ENCODE measurements around the gene LATS2. TPM values are rescaled to one million over a fixed set of nuclear protein-coding genes. Genes with fewer than 3 reads are reported as not detected.

Gene LATS2
- total and polyA plus RNA-seq, 12 donors = 9.7 to 46.1 (median 25.2) TPM

GRCh38 chr13:21047087-21047486, 14.3 kb downstream of the LATS2 start:
- 90% methylated on average over 9 of the region's 9 CpGs for WGBS, 2 donors
- ATAC-seq = peak in 3 of 8 donors; percentile 14 to 23 (median 16)
- DNase-seq = no peak
- no peak for TF ChIP-seq CTCF (IDR thresholded peaks at IDR 0.05)
- peaks cover 8 to 95% (median 67%) of the 10 kb centered on the region in 9 donors for H3K4me1 ChIP-seq
- peaks cover 0 to 40% (median 0%) of the 10 kb centered on the region in 9 donors for H3K36me3 ChIP-seq
- H3K27me3 ChIP-seq = no peaks in the 10 kb centered on the region
- H3K4me3 ChIP-seq = no peak overlapping the region
- intact Hi-C loops (cut with DNase I) = no loop called here
- H3K27ac ChIP-seq = peak overlapping the region in 5 of 10 donors; percentile 55 to 77 (median 70)
- H3K9me3 ChIP-seq = no peaks in the 10 kb centered on the region

- 42% methylated on average over 7 of the region's 7 CpGs for WGBS, 2 donors
- TF ChIP-seq CTCF (IDR thresholded peaks at IDR 0.05) = no peak
- ATAC-seq (peak in 6 of 8 donors; percentile 43 to 77 (median 58)), DNase-seq (no peak)
- H3K36me3 ChIP-seq = peaks cover 0 to 35% (median 0%) of the 10 kb centered on the region in 9 donors
- H3K4me3 ChIP-seq = peak overlapping the region in 2 of 10 donors; percentile 11 to 30
- H3K9me3 ChIP-seq = no peaks in the 10 kb centered on the region
- intact Hi-C loops (cut with DNase I) = no loop called here
- H3K27me3 ChIP-seq = no peaks in the 10 kb centered on the region
- peaks cover 11 to 98% (median 76%) of the 10 kb centered on the region in 9 donors for H3K4me1 ChIP-seq
- H3K27ac ChIP-seq = peak overlapping the region in 8 of 10 donors; percentile 39 to 77 (median 58)
Measured at GRCh38 chr13:21046203-21046602, 15.2 kb downstream of the LATS2 start.

- Histone ChIP-seq H3K27ac (peak overlapping the region in 5 of 10 donors; percentile 45 to 77 (median 70)), H3K4me3 (peak overlapping the region in 4 of 10 donors; percentile 2 to 30 (median 10)), H3K4me1 (peaks cover 11 to 98% (median 76%) of the 10 kb centered on the region in 9 donors), H3K36me3 (peaks cover 0 to 36% (median 0%) of the 10 kb centered on the region in 9 donors), H3K27me3 (no peaks in the 10 kb centered on the region), H3K9me3 (no peaks in the 10 kb centered on the region)
- no peak for DNase-seq
- no peak for TF ChIP-seq CTCF (IDR thresholded peaks at IDR 0.05)
- no peak for ATAC-seq
- intact Hi-C loops (cut with DNase I) = no loop called here
- 76 to 85% methylated on average over 5 of the region's 5 CpGs for WGBS, 2 donors
Measured at GRCh38 chr13:21045100-21045499, 16.3 kb downstream of the LATS2 start.

- intact Hi-C loops (cut with DNase I) = no loop called here
- no peaks in the 10 kb centered on the region for H3K9me3 ChIP-seq
- 8 to 28% methylated on average over 2 of the region's 2 CpGs for WGBS, 2 donors
- peaks cover 11 to 98% (median 84%) of the 10 kb centered on the region in 9 donors for H3K4me1 ChIP-seq
- H3K4me3 ChIP-seq = peak overlapping the region in 1 of 10 donors; percentile 13
- ATAC-seq (peak; percentile 39 to 87 (median 62)), DNase-seq (no peak)
- no peak for TF ChIP-seq CTCF (IDR thresholded peaks at IDR 0.05)
- peak overlapping the region in 5 of 10 donors; percentile 13 to 70 (median 60) for H3K27ac ChIP-seq
- H3K27me3 ChIP-seq = no peaks in the 10 kb centered on the region
- peaks cover 0 to 41% (median 0%) of the 10 kb centered on the region in 9 donors for H3K36me3 ChIP-seq
Measured at GRCh38 chr13:21043898-21044297, 17.5 kb downstream of the LATS2 start.
